Heart left ventricle (tissue), 16 donors: ENCODE measurements around the gene ECM2. TPM values are rescaled to one million over a fixed set of nuclear protein-coding genes. Genes with fewer than 3 reads are reported as not detected.
A peak's percentile ranks its signal among the peaks of the same experiment; 100 is the strongest.

ENCODE experiments used
- ATAC-seq, 4 donors: fragments of 200-7000 bp; cut with Tn5 transposase; one replicate each; pipeline ENCODE4 v1.9.1; 2020 to 2022; ENCODE audit warnings: moderate library complexity in 4 of 4, mild to moderate bottlenecking in 3 of 4, moderate number of reproducible peaks in 1 of 4
- DNase-seq, 5 donors: peaks; one replicate each; pipeline ENCODE4 v3.0.0-alpha.2; 2020
- H3K27ac ChIP-seq, 12 donors: fragments of 200-600 bp; sonication (generic) in 4 of 12; one replicate each; pipeline versions ENCODE4 v1.5.0 to v1.8.0; 2016 to 2022; ENCODE audit warnings: mild to moderate bottlenecking in 2 of 12
- H3K27me3 ChIP-seq, 9 donors: fragments of 200-600 bp; sonication (generic) in 2 of 9; one replicate each; pipeline versions ENCODE4 v1.5.1 to v1.8.0; 2016 to 2022; ENCODE audit warnings: mild to moderate bottlenecking in 3 of 9
- H3K36me3 ChIP-seq, 9 donors: fragments of 200-600 bp; sonication (generic) in 2 of 9; one replicate each; pipeline versions ENCODE4 v1.5.0 to v1.8.0; 2018 to 2022; ENCODE audit warnings: mild to moderate bottlenecking in 2 of 9
- H3K4me1 ChIP-seq, 12 donors: fragments of 200-600 bp; sonication (generic) in 4 of 12; one replicate each; pipeline versions ENCODE4 v1.5.0 to v1.8.0; 2016 to 2022; ENCODE audit warnings: mild to moderate bottlenecking in 3 of 12
- H3K4me3 ChIP-seq, 12 donors: fragments of 200-600 bp; sonication (generic) in 4 of 12; one replicate each; pipeline versions ENCODE4 v1.5.0 to v1.8.0; 2017 to 2022; ENCODE audit warnings: mild to moderate bottlenecking in 9 of 12, moderate library complexity in 4 of 12
- H3K9me3 ChIP-seq, 12 donors: fragments of 200-600 bp; sonication (generic) in 4 of 12; one replicate each; pipeline versions ENCODE4 v1.5.0 to v1.8.0; 2016 to 2022; ENCODE audit warnings: mild to moderate bottlenecking in 1 of 12
- POLR2A ChIP-seq, 2 donors: fragments of 450-650 bp; IDR thresholded peaks; one replicate each; pipeline ENCODE4 v1.6.1; 2017; ENCODE audit warnings: antibody characterized with exemption in 2 of 2, mild to moderate bottlenecking in 2 of 2, moderate library complexity in 2 of 2
- WGBS, 4 donors: extraction: QIAGEN DNeasy Blood & Tissue Kit in 2 of 4; methylation state at CpG; one replicate each; pipeline versions ENCODE4 v1.1.5 to v1.1.7; 2013 to 2018; 5-methylcytosine and 5-hydroxymethylcytosine counted together
- intact Hi-C, 10 donors: fragments of 100-400 bp; cut with DNase I; formaldehyde crosslinking; loops; one replicate each; pipeline versions ENCODE4 v1.11.1 to v1.14.2; 2022
- polyA plus RNA-seq, 2 donors: library from polyadenylated mRNA; stranded (reverse); fragments of 200-250 nt; gene quantifications; one replicate each; pipeline ENCODE4 v1.2.3, GENCODE V29; 2013
- total RNA-seq, 9 donors: library from RNA; depleted of rRNA in 2 of 9; stranded (reverse); fragments of >200 nt in 2 of 9; fragmentation: NEBNext Ultra II Directional in 3 of 9; extraction: Animal tissue kit (Norgen Biotek cat#: 25700) in 3 of 9; gene quantifications; one replicate each; pipeline versions ENCODE4 v1.1.0 to v1.2.4, GENCODE V29; 2016 to 2023
- TF ChIP-seq, protein P1 (sequence below), 12 donors: fragments of 200-600 bp; sonication (generic) in 4 of 12; IDR thresholded peaks; one replicate each; pipeline versions ENCODE4 v1.5.0 to v1.8.0; 2018 to 2022; ENCODE audit warnings: antibody characterized with exemption in 12 of 12, mild to moderate bottlenecking in 5 of 12
- donor health status: ischemic (EF 13 %, LVEDD 7.1; RV severe dilation, severe dysfunction).
- donor health status: healthy with polysubstance abuse.
- donor health status: DM: no; HTN: yes; CAD: no.
- donor health status: DM: no; HTN: no; CAD: no.
- donor health status: ischemic (EF 25% LVEDD 6.9; RV normal size, moderate dysfunction).
- donor health status: ischemic (EF 25% LVEDD 5.7; RV mildly dilated, moderate dysfunction).
- donor health status: healthy.
- donor health status: DM: yes; HTN: yes; CAD: no.
- donor health status: ischemic (EF 35%, LVEDD 5.7; RV mildly dilated, moderate dysfunction).
- donor health status: nonischemic (EF 11% LVEDD 7.7; RV severe dilation, severe dysfunction).
- donor health status: DM: yes; HTN: yes; CAD: no.
- donor health status: PGD.
- donor health status: ischemic (EF 29% LVEDD 5.4; RV normal size, mild dysfunction).
- donor health status: nonischemic (EF 23%, LVEDD 6.1; RV moderate dilation, normal function).

The ECM2 gene
- total and polyA plus RNA-seq, 11 donors: 1.6 to 32.4 (median 9.2) TPM

DNA sequence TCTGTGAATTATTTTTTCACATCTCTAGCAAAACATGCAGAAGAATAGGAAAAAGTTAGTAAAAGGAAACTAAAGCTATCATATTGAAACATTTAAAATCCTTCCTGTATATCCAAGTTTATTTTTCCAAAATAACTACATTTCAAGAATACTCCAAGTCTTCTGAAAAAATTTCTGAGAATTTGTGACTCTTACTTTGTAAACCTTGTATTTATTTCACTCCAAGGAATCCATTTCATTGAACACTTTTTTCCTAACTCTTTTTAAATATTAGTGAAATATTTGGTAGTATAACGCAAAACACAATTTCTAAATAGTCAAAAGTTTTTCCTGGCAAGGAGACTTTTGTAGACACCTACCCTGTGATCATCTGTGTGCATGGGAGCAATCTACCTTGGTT lies 19.3 kb downstream of the ECM2 start:
- Histone ChIP-seq H3K9me3 (no peaks in the 10 kb centered on the region), H3K4me1 (peaks cover 0 to 19% (median 5%) of the 10 kb centered on the region in 12 donors), H3K36me3 (peaks cover 0 to 54% (median 4%) of the 10 kb centered on the region in 9 donors), H3K27ac (no peak overlapping the region), H3K27me3 (no peaks in the 10 kb centered on the region), H3K4me3 (no peak overlapping the region)
- ATAC-seq (no peak), DNase-seq (no peak)
- intact Hi-C loops: loop anchor here in 1 of 10 donors (10.0 kb wide), 1 partner anchor 78 kb away; no protein-coding TSS in a partner anchor
- WGBS, 4 donors: 92 to 98% (median 96%) methylated on average over 1 of the region's 1 CpG
- no peak for TF ChIP-seq POLR2A (IDR thresholded peaks at IDR 0.05)
- TF ChIP-seq, protein P1, sequence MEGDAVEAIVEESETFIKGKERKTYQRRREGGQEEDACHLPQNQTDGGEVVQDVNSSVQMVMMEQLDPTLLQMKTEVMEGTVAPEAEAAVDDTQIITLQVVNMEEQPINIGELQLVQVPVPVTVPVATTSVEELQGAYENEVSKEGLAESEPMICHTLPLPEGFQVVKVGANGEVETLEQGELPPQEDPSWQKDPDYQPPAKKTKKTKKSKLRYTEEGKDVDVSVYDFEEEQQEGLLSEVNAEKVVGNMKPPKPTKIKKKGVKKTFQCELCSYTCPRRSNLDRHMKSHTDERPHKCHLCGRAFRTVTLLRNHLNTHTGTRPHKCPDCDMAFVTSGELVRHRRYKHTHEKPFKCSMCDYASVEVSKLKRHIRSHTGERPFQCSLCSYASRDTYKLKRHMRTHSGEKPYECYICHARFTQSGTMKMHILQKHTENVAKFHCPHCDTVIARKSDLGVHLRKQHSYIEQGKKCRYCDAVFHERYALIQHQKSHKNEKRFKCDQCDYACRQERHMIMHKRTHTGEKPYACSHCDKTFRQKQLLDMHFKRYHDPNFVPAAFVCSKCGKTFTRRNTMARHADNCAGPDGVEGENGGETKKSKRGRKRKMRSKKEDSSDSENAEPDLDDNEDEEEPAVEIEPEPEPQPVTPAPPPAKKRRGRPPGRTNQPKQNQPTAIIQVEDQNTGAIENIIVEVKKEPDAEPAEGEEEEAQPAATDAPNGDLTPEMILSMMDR (IDR thresholded peaks at IDR 0.05): no peak

- H3K4me3 ChIP-seq: no peak overlapping the region
- H3K27ac ChIP-seq: no peak overlapping the region
- WGBS, 4 donors: 85 to 90% (median 86%) methylated on average over 10 of the region's 10 CpGs
- TF ChIP-seq, protein P1 (IDR thresholded peaks at IDR 0.05): no peak
- no peak for TF ChIP-seq POLR2A (IDR thresholded peaks at IDR 0.05)
- intact Hi-C loops: loop anchor here in 1 of 10 donors (10.0 kb wide), 1 partner anchor 80 kb away; no protein-coding TSS in a partner anchor
- H3K36me3 ChIP-seq: peaks cover 0 to 51% (median 4%) of the 10 kb centered on the region in 9 donors
- no peak for DNase-seq
- no peaks in the 10 kb centered on the region for H3K9me3 ChIP-seq
- peaks cover 0 to 19% (median 5%) of the 10 kb centered on the region in 12 donors for H3K4me1 ChIP-seq
- no peaks in the 10 kb centered on the region for H3K27me3 ChIP-seq
- ATAC-seq: no peak
Observed at GRCh38 chr9:92514635-92515034, 21.2 kb downstream of the ECM2 start.

GRCh38 chr9:92513349-92513748 lies 22.4 kb downstream of the ECM2 start:
- no peak overlapping the region for H3K27ac ChIP-seq
- ATAC-seq (peak in 3 of 4 donors; percentile 52 to 61 (median 60)), DNase-seq (no peak)
- H3K9me3 ChIP-seq: no peaks in the 10 kb centered on the region
- 36 to 46% (median 42%) methylated on average over 3 of the region's 3 CpGs for WGBS, 4 donors
- TF ChIP-seq POLR2A (IDR thresholded peaks at IDR 0.05): no peak
- TF ChIP-seq, protein P1 (IDR thresholded peaks at IDR 0.05): no peak
- no peak overlapping the region for H3K4me3 ChIP-seq
- H3K27me3 ChIP-seq: no peaks in the 10 kb centered on the region
- H3K36me3 ChIP-seq: peaks cover 0 to 47% (median 4%) of the 10 kb centered on the region in 9 donors
- intact Hi-C loops: loop anchor here in 1 of 10 donors (10.0 kb wide), 1 partner anchor 81 kb away; no protein-coding TSS in a partner anchor
- H3K4me1 ChIP-seq: peaks cover 0 to 26% (median 10%) of the 10 kb centered on the region in 12 donors

DNA sequence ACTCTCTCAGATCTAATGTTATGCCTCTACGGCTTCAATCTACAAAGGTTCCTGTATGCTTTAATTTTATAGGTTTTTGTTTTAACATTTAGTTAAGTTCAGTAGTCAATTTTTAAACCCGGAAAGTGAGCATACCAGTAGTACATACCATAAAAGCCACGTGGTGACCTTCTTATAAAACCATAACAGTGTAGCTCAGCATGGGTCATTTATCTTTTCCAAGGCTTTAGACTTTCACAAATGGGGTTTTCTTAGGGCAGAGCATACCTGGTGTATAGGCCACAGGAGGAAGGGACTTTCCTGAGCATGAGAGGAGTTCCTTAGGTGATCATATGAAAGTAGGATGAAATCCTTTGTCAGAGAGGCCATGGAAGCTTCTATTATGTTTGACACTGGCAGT lies 23.2 kb downstream of the ECM2 start:
- WGBS, 4 donors: 76 to 94% (median 86%) methylated on average over 3 of the region's 3 CpGs
- Histone ChIP-seq H3K4me3 (no peak overlapping the region), H3K4me1 (peaks cover 0 to 34% (median 17%) of the 10 kb centered on the region in 12 donors), H3K27ac (no peak overlapping the region), H3K36me3 (peaks cover 0 to 39% (median 0%) of the 10 kb centered on the region in 9 donors), H3K9me3 (no peaks in the 10 kb centered on the region), H3K27me3 (no peaks in the 10 kb centered on the region)
- intact Hi-C loops: loop anchor here in 1 of 10 donors (10.0 kb wide), 1 partner anchor 82 kb away; no protein-coding TSS in a partner anchor
- ATAC-seq (no peak), DNase-seq (no peak)
- TF ChIP-seq, protein P1 (IDR thresholded peaks at IDR 0.05): no peak
- TF ChIP-seq POLR2A (IDR thresholded peaks at IDR 0.05): no peak
